IMR-90 (cell line): ENCODE measurements around the gene NEFH.

ENCODE experiments used
- CEBPB ChIP-seq: IDR thresholded peaks from 2 replicates; pipeline ENCODE4 v1.6.1; 2012; ENCODE audit warnings: low read depth, low read length, improper control_type of control experiment
- CTCF ChIP-seq: conservative IDR thresholded peaks from 2 replicates; pipeline ENCODE4 v1.5.1; 2012; ENCODE audit warnings: mild to moderate bottlenecking, low read depth, low read length, improper control_type of control experiment
- POLR2A ChIP-seq: IDR thresholded peaks from 2 replicates; pipeline ENCODE4 v1.6.1; 2012; ENCODE audit warnings: mild to moderate bottlenecking, low read depth, low read length
- RAD21 ChIP-seq: IDR thresholded peaks from 2 replicates; pipeline ENCODE4 v1.6.1; 2012; ENCODE audit warnings: low read length, improper control_type of control experiment
- RCOR1 ChIP-seq: IDR thresholded peaks from 2 replicates; pipeline ENCODE4 v1.6.1; 2012; ENCODE audit warnings: mild to moderate bottlenecking, low read length, improper control_type of control experiment; ENCODE audit not compliant: insufficient replicate concordance
- SMC3 ChIP-seq: fragments of 150-350 bp; IDR thresholded peaks from 2 replicates; pipeline ENCODE4 v1.6.1; 2016; ENCODE audit warnings: low read depth, mild to moderate bottlenecking, antibody characterized with exemption, low read length, moderate library complexity
- USF2 ChIP-seq: fragments of 150-350 bp; IDR thresholded peaks from 2 replicates; pipeline ENCODE4 v1.6.1; 2017; ENCODE audit warnings: mild to moderate bottlenecking, antibody characterized with exemption, low read length, low read depth

DNA sequence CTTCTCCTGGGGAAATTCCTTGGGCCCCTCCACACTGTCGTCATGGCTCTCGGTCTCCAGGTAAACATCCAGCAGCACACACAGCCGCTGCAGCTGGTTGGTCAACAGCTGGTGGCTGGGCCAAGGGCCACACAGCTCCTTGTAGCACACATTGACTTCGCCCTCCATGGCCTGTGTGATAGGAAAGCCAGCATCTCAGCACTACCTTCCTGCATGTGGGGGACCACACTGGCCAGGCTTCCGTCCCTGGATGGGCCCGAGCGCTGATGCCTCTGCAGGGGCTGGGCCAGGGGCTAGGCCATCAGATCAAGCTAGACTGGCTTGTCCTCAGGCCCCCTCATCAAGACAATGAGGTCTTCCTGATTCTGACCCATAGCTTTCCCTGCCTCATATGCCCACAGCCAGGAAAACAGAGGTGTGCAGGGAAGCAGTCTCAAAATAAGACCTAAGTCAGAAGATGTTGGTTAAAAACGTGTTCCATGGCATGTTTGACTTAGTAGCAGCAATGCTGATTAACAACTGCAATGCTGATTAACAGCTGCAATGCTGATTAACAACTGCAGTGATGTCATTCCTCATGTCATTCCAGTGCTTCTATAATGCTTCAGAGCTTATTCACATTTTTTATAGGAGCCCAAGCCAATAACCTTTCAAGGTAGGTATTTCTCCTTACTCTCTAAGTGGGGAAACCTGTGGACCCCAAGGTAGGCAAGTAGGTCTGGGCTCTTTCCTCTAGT lies 31.3 kb downstream of the NEFH start:
- TF ChIP-seq CTCF (no peak), RAD21 (no peak), USF2 (no peak), POLR2A (no peak), SMC3 (no peak), CEBPB (no peak), RCOR1 (no peak)
